K562 (cell line): ENCODE results near the gene SHBG. TPM values are rescaled to one million over a fixed set of nuclear protein-coding genes. Genes with fewer than 3 reads are reported as not detected.

Source experiments
- ATAC-seq: fragments of 200-7000 bp; cut with Tn5 transposase; 3 replicates; pipeline ENCODE4 v1.9.1; 2020; ENCODE audit warnings: moderate library complexity
- BruUV-seq: library from RNA; stranded (reverse); fragments of 400-500 nt; replicated peaks from 2 replicates; lab custom pipeline; 2021; lab: Mats Ljungman, UMichigan
- CTCF ChIA-PET: fragments of 300-600 bp; formaldehyde crosslinking; extraction: SDS; loops from one replicate; lab custom pipeline; 2021; ENCODE audit warnings: low intra/inter-chr PET ratio; lab: Yijun Ruan, JAX
- POLR2A ChIA-PET: fragments of 300-600, 350-650 bp; sonication (Branson Sonifier 250); formaldehyde crosslinking; extraction: SDS; loops from one replicate; lab custom pipeline; 2021; ENCODE audit warnings: antibody characterized with exemption, inconsistent platforms; lab: Yijun Ruan, JAX
- DNase-seq, 4 experiments: peaks; one replicate each; pipeline versions ENCODE4 v3.0.0 to v3.0.0-alpha.2; 2011 to 2018; ENCODE audit warnings: low spot score in 3 of 4, mixed read lengths in 3 of 4; ENCODE audit errors: extremely low read depth in 1 of 4
- FAIRE-seq: peaks from 2 replicates; lab custom pipeline; 2011; peaks lifted over from hg19 to GRCh38; lab: Jason Lieb, UNC
- H2AFZ ChIP-seq: 2 replicates; pipeline ENCODE4 v1.6.0; 2011; ENCODE audit warnings: low read depth, low read length, control low read depth, inconsistent platforms
- H3K27ac ChIP-seq: fragments of 200-600 bp; 3 replicates; pipeline ENCODE4 v1.8.0; 2011; ENCODE audit warnings: low read depth, mild to moderate bottlenecking, control low read depth, inconsistent platforms, low read length, moderate library complexity, mixed read lengths; ENCODE audit errors: extremely low read depth
- H3K27me3 ChIP-seq, 2 experiments: fragments of 300-600 bp in 1 of 2; 2 replicates in 1 of 2; 3 replicates in 1 of 2; pipeline versions ENCODE4 v1.6.0 to v1.8.0; 2011; ENCODE audit warnings: inconsistent platforms in 2 of 2, low read length in 2 of 2, mild to moderate bottlenecking in 1 of 2, mixed read lengths in 1 of 2, moderate library complexity in 1 of 2; ENCODE audit not compliant: control insufficient read depth in 2 of 2, insufficient read depth in 2 of 2
- H3K36me3 ChIP-seq: fragments of 300-600 bp; 3 replicates; pipeline ENCODE4 v1.8.0; 2011; ENCODE audit warnings: mild to moderate bottlenecking, low read length, inconsistent platforms; ENCODE audit not compliant: control insufficient read depth, insufficient read depth
- H3K4me1 ChIP-seq, 2 experiments: fragments of 200-600 bp in 1 of 2; replicated peaks in 1 of 2; 2 replicates in 1 of 2; 3 replicates in 1 of 2; pipeline versions ENCODE4 v1.5.1 to v1.8.0; 2011; ENCODE audit warnings: inconsistent platforms in 2 of 2, low read length in 2 of 2, mild to moderate bottlenecking in 1 of 2, mixed read lengths in 1 of 2, moderate library complexity in 1 of 2; ENCODE audit not compliant: control insufficient read depth in 2 of 2, insufficient read depth in 2 of 2
- H3K4me2 ChIP-seq: 2 replicates; pipeline ENCODE4 v1.6.1; 2011; ENCODE audit warnings: low read length, control low read depth, inconsistent platforms, mixed read lengths; ENCODE audit not compliant: insufficient read depth
- H3K4me3 ChIP-seq: fragments of 200-600 bp; sonication (generic), shearing (Covaris generic); 2 replicates; pipeline ENCODE4 v1.5.1; 2016; ENCODE audit warnings: control low read depth, inconsistent platforms
- H3K79me2 ChIP-seq: fragments of 200-600 bp; 3 replicates; pipeline ENCODE4 v1.8.0; 2011; ENCODE audit warnings: low read length, inconsistent platforms; ENCODE audit not compliant: control insufficient read depth, insufficient read depth
- H3K9ac ChIP-seq, 2 experiments: 2 replicates each; pipeline versions ENCODE4 v1.6.0 to v1.6.1; 2011; ENCODE audit warnings: low read depth in 2 of 2, low read length in 2 of 2, control low read depth in 1 of 2, inconsistent platforms in 1 of 2, mild to moderate bottlenecking in 1 of 2, mixed read lengths in 1 of 2; ENCODE audit not compliant: insufficient read depth in 1 of 2
- H3K9me1 ChIP-seq: one replicate; pipeline ENCODE4 v1.6.0; 2011; ENCODE audit warnings: inconsistent platforms, mild to moderate bottlenecking, low read length, moderate library complexity; ENCODE audit not compliant: control insufficient read depth, insufficient read depth
- H3K9me3 ChIP-seq: replicated peaks from 2 replicates; pipeline ENCODE4 v1.5.1; 2011; ENCODE audit warnings: low read depth, low read length, inconsistent platforms; ENCODE audit not compliant: control insufficient read depth, insufficient read depth
- H4K20me1 ChIP-seq: replicated peaks from 2 replicates; pipeline ENCODE4 v1.6.1; 2011; ENCODE audit warnings: low read length, inconsistent platforms, mixed read lengths; ENCODE audit not compliant: control insufficient read depth, insufficient read depth
- ATF7 ChIP-seq: fragments of 450-650 bp; IDR thresholded peaks from 2 replicates; pipeline ENCODE4 v1.7.1; 2014; ENCODE audit warnings: mild to moderate bottlenecking, moderate library complexity
- CBFA2T2 ChIP-seq: fragments of 450-650 bp; conservative IDR thresholded peaks from 2 replicates; pipeline ENCODE4 v1.6.1; 2017; ENCODE audit warnings: mild to moderate bottlenecking
- FOXM1 ChIP-seq, 2 experiments: fragments of 450-650 bp in 1 of 2; sonication (generic) in 1 of 2; formaldehyde crosslinking in 1 of 2; IDR thresholded peaks; 2 replicates each; pipeline versions ENCODE4 v1.6.1 to v1.9.0; 2017 to 2022; ENCODE audit warnings: low read depth in 2 of 2, mild to moderate bottlenecking in 2 of 2, missing genetic modification reagents in 1 of 2, moderate library complexity in 1 of 2
- GABPB1 ChIP-seq: sonication (generic); formaldehyde crosslinking; IDR thresholded peaks from 2 replicates; pipeline ENCODE4 v1.8.0; 2022; ENCODE audit warnings: mild to moderate bottlenecking, missing genetic modification reagents
- GTF2A2 ChIP-seq: IDR thresholded peaks from 2 replicates; pipeline ENCODE4 v1.6.1; 2016; ENCODE audit warnings: mild to moderate bottlenecking, missing genetic modification characterization, missing compliant biosample characterization
- KLF16 ChIP-seq: IDR thresholded peaks from 2 replicates; pipeline ENCODE4 v1.6.1; 2016; ENCODE audit warnings: antibody characterized with exemption
- L3MBTL2 ChIP-seq: fragments of 450-650 bp; IDR thresholded peaks from 2 replicates; pipeline ENCODE4 v1.6.1; 2016; ENCODE audit warnings: mild to moderate bottlenecking, moderate library complexity
- MTA3 ChIP-seq: fragments of 450-650 bp; formaldehyde crosslinking; IDR thresholded peaks from 2 replicates; pipeline ENCODE4 v1.6.1; 2017; ENCODE audit warnings: mild to moderate bottlenecking, borderline replicate concordance
- PCBP2 ChIP-seq: fragments of 200-400 bp; formaldehyde crosslinking; IDR thresholded peaks from 2 replicates; pipeline ENCODE4 v1.6.1; 2018; ENCODE audit warnings: low read length, low read depth, mild to moderate bottlenecking, moderate library complexity; ENCODE audit not compliant: poor library complexity, severe bottlenecking
- RBFOX2 ChIP-seq: fragments of 200-400 bp; formaldehyde crosslinking; IDR thresholded peaks from 2 replicates; pipeline ENCODE4 v1.6.1; 2017; ENCODE audit warnings: low read depth, mild to moderate bottlenecking, low read length, moderate library complexity
- ZNF239 ChIP-seq: fragments of 250-450 bp; sonication (Bioruptor Pico); IDR thresholded peaks from 2 replicates; pipeline ENCODE4 v1.4.0; 2020; ENCODE audit warnings: mild to moderate bottlenecking
- ZNF444 ChIP-seq: fragments of 250-450 bp; sonication (Bioruptor Pico); IDR thresholded peaks from 2 replicates; pipeline ENCODE4 v1.4.0; 2020; ENCODE audit warnings: mild to moderate bottlenecking, moderate library complexity
- WGBS: fragments of 100-300 bp; shearing (Covaris generic); methylation state at CpG from one replicate; pipeline ENCODE4 v1.1.6; 2016; ENCODE audit warnings: low coverage, mixed read lengths; ENCODE audit not compliant: insufficient coverage; ENCODE audit errors: missing lambda C conversion rate; 5-methylcytosine and 5-hydroxymethylcytosine counted together
- in situ Hi-C: fragments of 300-500 bp; cut with MboI; formaldehyde crosslinking; loops from 4 replicates; pipeline ENCODE4 v1.15.0; 2018; ENCODE audit warnings: inconsistent platforms, mixed read lengths
- intact Hi-C: fragments of 100-400 bp; cut with micrococcal nuclease; formaldehyde crosslinking; loops from 2 replicates; pipeline ENCODE4 v1.14.2; 2022
- polyA plus RNA-seq, 8 experiments: library from polyadenylated mRNA; depleted of rRNA in 4 of 8; stranded (reverse) in 5 of 8; unstranded in 3 of 8; fragments of >200 nt; fragmentation: Nextera tagmentation in 2 of 8; fragmentation: Illumina TruSeq in 1 of 8; extraction: Ambion mirVana in 2 of 8; extraction: Trizol in 1 of 8; gene quantifications; 2 replicates each; pipeline versions ENCODE4 v1.2.1 to v1.2.3, GENCODE V29; 2011 to 2014; ENCODE audit warnings: inconsistent platforms in 1 of 8, missing spikeins in 1 of 8
- total RNA-seq, 7 experiments: library from RNA; depleted of rRNA in 6 of 7; stranded (reverse); fragments of >200 nt in 6 of 7; fragmentation: Illumina TruSeq in 2 of 7; extraction: Trizol in 2 of 7; gene quantifications; 2 replicates each; pipeline versions ENCODE4 v1.2.1 to v1.2.3, GENCODE V29; 2011 to 2021; ENCODE audit warnings: low replicate concordance in 1 of 7
- TF ChIP-seq, protein P1 (sequence below): fragments of 250-450 bp; sonication (Bioruptor Pico); IDR thresholded peaks from 2 replicates; pipeline ENCODE4 v1.5.0; 2022; ENCODE audit warnings: mild to moderate bottlenecking
- TF ChIP-seq, protein P2 (sequence below), 2 experiments: fragments of 450-650 bp in 1 of 2; sonication (generic) in 1 of 2; formaldehyde crosslinking; conservative IDR thresholded peaks; 2 replicates each; pipeline versions ENCODE4 v1.4.0 to v1.8.1; 2020 to 2022; ENCODE audit warnings: mild to moderate bottlenecking in 1 of 2, missing genetic modification reagents in 1 of 2
- TF ChIP-seq, protein P3 (sequence below): fragments of 250-450 bp; sonication (Bioruptor Pico); IDR thresholded peaks from 2 replicates; pipeline ENCODE4 v1.4.0; 2020; ENCODE audit warnings: mild to moderate bottlenecking, moderate library complexity

SHBG gene
- total and polyA plus RNA-seq, 9 of the 15 experiments (the other 6 are each of a cell fraction or from before 2014, with no cell fraction given), result not detected

GRCh38 chr17:7611635-7612293, 18.2 kb upstream of the SHBG start (continued):
- TF ChIP-seq, protein P1, sequence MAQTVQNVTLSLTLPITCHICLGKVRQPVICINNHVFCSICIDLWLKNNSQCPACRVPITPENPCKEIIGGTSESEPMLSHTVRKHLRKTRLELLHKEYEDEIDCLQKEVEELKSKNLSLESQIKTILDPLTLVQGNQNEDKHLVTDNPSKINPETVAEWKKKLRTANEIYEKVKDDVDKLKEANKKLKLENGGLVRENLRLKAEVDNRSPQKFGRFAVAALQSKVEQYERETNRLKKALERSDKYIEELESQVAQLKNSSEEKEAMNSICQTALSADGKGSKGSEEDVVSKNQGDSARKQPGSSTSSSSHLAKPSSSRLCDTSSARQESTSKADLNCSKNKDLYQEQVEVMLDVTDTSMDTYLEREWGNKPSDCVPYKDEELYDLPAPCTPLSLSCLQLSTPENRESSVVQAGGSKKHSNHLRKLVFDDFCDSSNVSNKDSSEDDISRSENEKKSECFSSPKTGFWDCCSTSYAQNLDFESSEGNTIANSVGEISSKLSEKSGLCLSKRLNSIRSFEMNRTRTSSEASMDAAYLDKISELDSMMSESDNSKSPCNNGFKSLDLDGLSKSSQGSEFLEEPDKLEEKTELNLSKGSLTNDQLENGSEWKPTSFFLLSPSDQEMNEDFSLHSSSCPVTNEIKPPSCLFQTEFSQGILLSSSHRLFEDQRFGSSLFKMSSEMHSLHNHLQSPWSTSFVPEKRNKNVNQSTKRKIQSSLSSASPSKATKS (CRISPR knock-in tag), result no peak

DNA sequence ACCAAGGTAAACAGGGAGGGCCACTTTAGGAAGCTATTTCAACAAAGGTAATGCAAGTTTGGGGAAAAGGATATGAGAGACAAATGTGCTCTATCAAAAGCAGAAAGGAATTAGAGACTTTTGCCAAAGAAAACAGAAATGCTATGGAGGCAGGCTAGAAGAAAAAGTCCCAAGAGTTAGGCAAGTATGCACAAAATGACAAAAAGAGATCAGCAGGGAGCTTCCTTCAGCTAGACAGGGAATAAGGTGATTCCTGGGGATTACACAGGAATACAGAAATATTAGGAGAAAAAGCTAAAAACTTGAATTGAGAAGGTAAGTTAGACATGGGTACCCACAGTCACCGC, 17.7 kb upstream of the SHBG start:
- no peak for FAIRE-seq
- H3K36me3 ChIP-seq, result peaks cover 20% of the 10 kb centered on the region; the same call in 2 of the 3 replicates
- ATAC-seq, result no peak
- DNase-seq, result no peak
- no peak overlapping the region for H3K4me3 ChIP-seq
- no TSS peak for BruUV-seq
- no peak overlapping the region for H3K27ac ChIP-seq
- H3K4me1 ChIP-seq, result peaks cover 16 to 27% of the 10 kb centered on the region in 2 experiments; a peak in 4 of 5 replicates
- no peaks in the 10 kb centered on the region for H3K9me3 ChIP-seq
- no peak overlapping the region for H2AFZ ChIP-seq
- H3K9ac ChIP-seq, result no peak overlapping the region; a peak in 1 of 4 replicates
- peaks cover 6% of the 10 kb centered on the region for H3K9me1 ChIP-seq
- 77% methylated on average over 1 of the region's 1 CpG for WGBS
- intact Hi-C loops (no loop called here), in situ Hi-C loops (no loop called here)
- H3K4me2 ChIP-seq, result peak overlapping the region; percentile 40
- no peaks in the 10 kb centered on the region for H3K27me3 ChIP-seq
- H3K79me2 ChIP-seq, result peaks cover 51% of the 10 kb centered on the region
- ChIA-PET CTCF (no interaction called here), POLR2A (interaction anchor here (1.0 to 4.0 kb wide), 3 partner anchors 11 to 74 kb away, joined by 3 to 28 read pairs (median 4); partner anchors contain the start of genes MPDU1 and TP53)
- H4K20me1 ChIP-seq, result no peaks in the 10 kb centered on the region; the same call in 1 of the 2 replicates
- no peak for TF ChIP-seq PCBP2
- no peak for TF ChIP-seq L3MBTL2
- TF ChIP-seq, protein P2, sequence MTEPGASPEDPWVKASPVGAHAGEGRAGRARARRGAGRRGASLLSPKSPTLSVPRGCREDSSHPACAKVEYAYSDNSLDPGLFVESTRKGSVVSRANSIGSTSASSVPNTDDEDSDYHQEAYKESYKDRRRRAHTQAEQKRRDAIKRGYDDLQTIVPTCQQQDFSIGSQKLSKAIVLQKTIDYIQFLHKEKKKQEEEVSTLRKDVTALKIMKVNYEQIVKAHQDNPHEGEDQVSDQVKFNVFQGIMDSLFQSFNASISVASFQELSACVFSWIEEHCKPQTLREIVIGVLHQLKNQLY (CRISPR knock-in tag; conservative IDR thresholded peaks at IDR 0.05), result no peak
- TF ChIP-seq CBFA2T2, result no peak
- TF ChIP-seq, protein P3, sequence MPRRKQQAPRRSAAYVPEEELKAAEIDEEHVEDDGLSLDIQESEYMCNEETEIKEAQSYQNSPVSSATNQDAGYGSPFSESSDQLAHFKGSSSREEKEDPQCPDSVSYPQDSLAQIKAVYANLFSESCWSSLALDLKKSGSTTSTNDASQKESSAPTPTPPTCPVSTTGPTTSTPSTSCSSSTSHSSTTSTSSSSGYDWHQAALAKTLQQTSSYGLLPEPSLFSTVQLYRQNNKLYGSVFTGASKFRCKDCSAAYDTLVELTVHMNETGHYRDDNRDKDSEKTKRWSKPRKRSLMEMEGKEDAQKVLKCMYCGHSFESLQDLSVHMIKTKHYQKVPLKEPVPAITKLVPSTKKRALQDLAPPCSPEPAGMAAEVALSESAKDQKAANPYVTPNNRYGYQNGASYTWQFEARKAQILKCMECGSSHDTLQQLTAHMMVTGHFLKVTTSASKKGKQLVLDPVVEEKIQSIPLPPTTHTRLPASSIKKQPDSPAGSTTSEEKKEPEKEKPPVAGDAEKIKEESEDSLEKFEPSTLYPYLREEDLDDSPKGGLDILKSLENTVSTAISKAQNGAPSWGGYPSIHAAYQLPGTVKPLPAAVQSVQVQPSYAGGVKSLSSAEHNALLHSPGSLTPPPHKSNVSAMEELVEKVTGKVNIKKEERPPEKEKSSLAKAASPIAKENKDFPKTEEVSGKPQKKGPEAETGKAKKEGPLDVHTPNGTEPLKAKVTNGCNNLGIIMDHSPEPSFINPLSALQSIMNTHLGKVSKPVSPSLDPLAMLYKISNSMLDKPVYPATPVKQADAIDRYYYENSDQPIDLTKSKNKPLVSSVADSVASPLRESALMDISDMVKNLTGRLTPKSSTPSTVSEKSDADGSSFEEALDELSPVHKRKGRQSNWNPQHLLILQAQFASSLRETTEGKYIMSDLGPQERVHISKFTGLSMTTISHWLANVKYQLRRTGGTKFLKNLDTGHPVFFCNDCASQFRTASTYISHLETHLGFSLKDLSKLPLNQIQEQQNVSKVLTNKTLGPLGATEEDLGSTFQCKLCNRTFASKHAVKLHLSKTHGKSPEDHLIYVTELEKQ (CRISPR knock-in tag), result no peak
- TF ChIP-seq RBFOX2, result no peak
- TF ChIP-seq ZNF444 (CRISPR knock-in tag), result no peak
- TF ChIP-seq FOXM1 (IDR thresholded peaks at IDR 0.05; ENCODE audit: low read depth), result no peak
- TF ChIP-seq FOXM1 (CRISPR knock-in tag; IDR thresholded peaks at IDR 0.05; ENCODE audit: low read depth), result no peak
- no peak for TF ChIP-seq MTA3
- no peak for TF ChIP-seq KLF16
- no peak for TF ChIP-seq ZNF239 (CRISPR knock-in tag)
- no peak for TF ChIP-seq ATF7
- TF ChIP-seq GTF2A2 (tag), result no peak
- no peak for TF ChIP-seq GABPB1 (CRISPR knock-in tag)
